WTC11 (cell line): ENCODE results near the gene MBD3L1. TPM values are rescaled to one million over a fixed set of nuclear protein-coding genes. Genes with fewer than 3 reads are reported as not detected.

Experiments
- ATAC-seq: fragments of 200-7000 bp; cut with Tn5 transposase; 2 replicates; pipeline ENCODE4 v1.10.0; 2021; ENCODE audit warnings: mild to moderate bottlenecking, moderate library complexity
- CTCF ChIA-PET: fragments of 300-600 bp; sonication (Branson Sonifier 250); formaldehyde crosslinking; loops from one replicate; lab custom pipeline; 2021; ENCODE audit warnings: antibody characterized with exemption; lab: Charles Lee
- POLR2A ChIA-PET: fragments of 350-600 bp; sonication (Branson Sonifier 250); formaldehyde crosslinking; loops from one replicate; lab custom pipeline; 2021; ENCODE audit warnings: antibody characterized with exemption; lab: Charles Lee
- DNase-seq: peaks from one replicate; pipeline ENCODE4 v3.0.0; 2021; ENCODE audit warnings: low spot score
- H3K27ac Mint-ChIP-seq: 2 replicates; pipeline ENCODE4 v1.8.0; 2021; ENCODE audit warnings: mixed read lengths
- H3K27me3 Mint-ChIP-seq: 2 replicates; pipeline ENCODE4 v1.8.0; 2021; ENCODE audit warnings: low read depth, mild to moderate bottlenecking, moderate library complexity, mixed read lengths
- H3K36me3 Mint-ChIP-seq: 2 replicates; pipeline ENCODE4 v1.8.0; 2021; ENCODE audit warnings: mixed read lengths
- H3K4me1 Mint-ChIP-seq: 2 replicates; pipeline ENCODE4 v1.8.0; 2022; ENCODE audit warnings: mixed read lengths
- H3K4me3 Mint-ChIP-seq: 2 replicates; pipeline ENCODE4 v1.8.0; 2021; ENCODE audit warnings: mild to moderate bottlenecking, moderate library complexity, mixed read lengths
- H3K9me3 Mint-ChIP-seq: 2 replicates; pipeline ENCODE4 v1.8.0; 2021; ENCODE audit warnings: mixed read lengths
- ATF6 ChIP-seq: sonication (generic); formaldehyde crosslinking; IDR thresholded peaks from 2 replicates; pipeline ENCODE4 v1.8.1; 2023; ENCODE audit warnings: mild to moderate bottlenecking, missing genetic modification reagents
- CBFB ChIP-seq: sonication (generic); formaldehyde crosslinking; IDR thresholded peaks from 2 replicates; pipeline ENCODE4 v1.8.1; 2022; ENCODE audit warnings: mild to moderate bottlenecking, low read depth, missing genetic modification reagents
- FOXJ3 ChIP-seq: sonication (generic); formaldehyde crosslinking; IDR thresholded peaks from 2 replicates; pipeline ENCODE4 v1.9.0; 2021; ENCODE audit warnings: missing genetic modification reagents, mild to moderate bottlenecking, borderline replicate concordance
- GTF2I ChIP-seq: fragments of 250-450 bp; sonication (Bioruptor Pico); conservative IDR thresholded peaks from 2 replicates; pipeline ENCODE4 v1.4.0; 2021; ENCODE audit warnings: mild to moderate bottlenecking
- HMGA2 ChIP-seq: fragments of 250-450 bp; sonication (Bioruptor Pico); IDR thresholded peaks from 2 replicates; pipeline ENCODE4 v1.4.0; 2021; ENCODE audit warnings: mild to moderate bottlenecking, moderate library complexity
- IRF1 ChIP-seq: sonication (generic); formaldehyde crosslinking; IDR thresholded peaks from 2 replicates; pipeline ENCODE4 v1.8.0; 2023; ENCODE audit warnings: missing genetic modification reagents
- IRF2 ChIP-seq: sonication (generic); formaldehyde crosslinking; IDR thresholded peaks from 2 replicates; pipeline ENCODE4 v1.8.0; 2022; ENCODE audit warnings: low read depth, missing genetic modification reagents, borderline replicate concordance
- MAX ChIP-seq: sonication (generic); formaldehyde crosslinking; IDR thresholded peaks from 2 replicates; pipeline ENCODE4 v1.8.0; 2022; ENCODE audit warnings: mild to moderate bottlenecking, missing genetic modification reagents
- MXD4 ChIP-seq: fragments of 250-450 bp; sonication (Bioruptor Pico); IDR thresholded peaks from 2 replicates; pipeline ENCODE4 v1.8.0; 2021; ENCODE audit warnings: mild to moderate bottlenecking, moderate library complexity, borderline replicate concordance
- NR1H2 ChIP-seq: sonication (generic); formaldehyde crosslinking; IDR thresholded peaks from 2 replicates; pipeline ENCODE4 v1.9.0; 2021; ENCODE audit warnings: mild to moderate bottlenecking, moderate library complexity, missing genetic modification reagents
- NR3C1 ChIP-seq: sonication (generic); formaldehyde crosslinking; conservative IDR thresholded peaks from 2 replicates; pipeline ENCODE4 v1.8.1; 2023; ENCODE audit warnings: low read depth, mild to moderate bottlenecking, missing genetic modification reagents
- RELA ChIP-seq: sonication (generic); formaldehyde crosslinking; IDR thresholded peaks from 2 replicates; pipeline ENCODE4 v1.8.1; 2022; ENCODE audit warnings: missing genetic modification reagents, mild to moderate bottlenecking, borderline replicate concordance
- RORB ChIP-seq: fragments of 250-450 bp; sonication (Bioruptor Pico); IDR thresholded peaks from 2 replicates; pipeline ENCODE4 v1.9.0; 2021; ENCODE audit warnings: mild to moderate bottlenecking
- SOX15 ChIP-seq: fragments of 250-450 bp; sonication (Bioruptor Pico); IDR thresholded peaks from 2 replicates; pipeline ENCODE4 v1.9.0; 2021; ENCODE audit warnings: mild to moderate bottlenecking
- ZBTB21 ChIP-seq: sonication (generic); formaldehyde crosslinking; IDR thresholded peaks from 2 replicates; pipeline ENCODE4 v1.8.1; 2023; ENCODE audit warnings: mild to moderate bottlenecking, missing genetic modification reagents, borderline replicate concordance
- ZNF138 ChIP-seq: sonication (generic); formaldehyde crosslinking; conservative IDR thresholded peaks from 2 replicates; pipeline ENCODE4 v1.8.1; 2022; ENCODE audit warnings: mild to moderate bottlenecking, moderate library complexity, missing genetic modification reagents
- ZNF219 ChIP-seq: sonication (generic); formaldehyde crosslinking; IDR thresholded peaks from 2 replicates; pipeline ENCODE4 v1.8.0; 2023; ENCODE audit warnings: missing genetic modification reagents, mild to moderate bottlenecking, borderline replicate concordance
- ZNF317 ChIP-seq: sonication (generic); formaldehyde crosslinking; IDR thresholded peaks from 2 replicates; pipeline ENCODE4 v1.8.1; 2023; ENCODE audit warnings: low read depth, mild to moderate bottlenecking, moderate library complexity, missing genetic modification reagents, borderline replicate concordance
- ZNF671 ChIP-seq: fragments of 250-450 bp; sonication (Bioruptor Pico); IDR thresholded peaks from 2 replicates; pipeline ENCODE4 v1.8.0; 2021; ENCODE audit warnings: mild to moderate bottlenecking
- total RNA-seq: library from RNA; stranded (reverse); gene quantifications from 3 replicates; pipeline ENCODE4 v1.2.3, GENCODE V29; 2021
- TF ChIP-seq, protein P1 (sequence below): sonication (generic); formaldehyde crosslinking; IDR thresholded peaks from 2 replicates; pipeline ENCODE4 v1.8.1; 2022; ENCODE audit warnings: low read depth, mild to moderate bottlenecking, moderate library complexity, missing genetic modification reagents, borderline replicate concordance
- TF ChIP-seq, protein P2 (sequence below): fragments of 250-450 bp; sonication (Bioruptor Pico); IDR thresholded peaks from 2 replicates; pipeline ENCODE4 v1.8.0; 2021; ENCODE audit warnings: mild to moderate bottlenecking
- TF ChIP-seq, protein P3 (sequence below): sonication (generic); formaldehyde crosslinking; conservative IDR thresholded peaks from 2 replicates; pipeline ENCODE4 v1.8.1; 2022; ENCODE audit warnings: mild to moderate bottlenecking, missing genetic modification reagents
- TF ChIP-seq, protein P4 (sequence below): fragments of 250-450 bp; sonication (Bioruptor Pico); IDR thresholded peaks from 2 replicates; pipeline ENCODE4 v2.1.2; 2022; ENCODE audit warnings: mild to moderate bottlenecking, moderate library complexity
- TF ChIP-seq, protein P5 (sequence below): sonication (generic); formaldehyde crosslinking; IDR thresholded peaks from 2 replicates; pipeline ENCODE4 v1.8.1; 2023; ENCODE audit warnings: mild to moderate bottlenecking, moderate library complexity, missing genetic modification reagents

The MBD3L1 gene
- total RNA-seq, 1 experiment from 2014 or later: not detected

GRCh38 chr19:8835877-8836276, 3.7 kb downstream of the MBD3L1 start:
- CTCF ChIA-PET: no interaction called here
- H3K36me3 Mint-ChIP-seq: peaks cover 68% of the 10 kb centered on the region
- TF ChIP-seq HMGA2 (CRISPR knock-in tag) (no peak), ZNF317 (CRISPR knock-in tag) (no peak), MAX (CRISPR knock-in tag) (no peak), MXD4 (no peak), IRF2 (CRISPR knock-in tag) (no peak)
- TF ChIP-seq, protein P1, sequence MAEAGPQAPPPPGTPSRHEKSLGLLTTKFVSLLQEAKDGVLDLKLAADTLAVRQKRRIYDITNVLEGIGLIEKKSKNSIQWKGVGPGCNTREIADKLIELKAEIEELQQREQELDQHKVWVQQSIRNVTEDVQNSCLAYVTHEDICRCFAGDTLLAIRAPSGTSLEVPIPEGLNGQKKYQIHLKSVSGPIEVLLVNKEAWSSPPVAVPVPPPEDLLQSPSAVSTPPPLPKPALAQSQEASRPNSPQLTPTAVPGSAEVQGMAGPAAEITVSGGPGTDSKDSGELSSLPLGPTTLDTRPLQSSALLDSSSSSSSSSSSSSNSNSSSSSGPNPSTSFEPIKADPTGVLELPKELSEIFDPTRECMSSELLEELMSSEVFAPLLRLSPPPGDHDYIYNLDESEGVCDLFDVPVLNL (CRISPR knock-in tag): no peak
- TF ChIP-seq, protein P2, sequence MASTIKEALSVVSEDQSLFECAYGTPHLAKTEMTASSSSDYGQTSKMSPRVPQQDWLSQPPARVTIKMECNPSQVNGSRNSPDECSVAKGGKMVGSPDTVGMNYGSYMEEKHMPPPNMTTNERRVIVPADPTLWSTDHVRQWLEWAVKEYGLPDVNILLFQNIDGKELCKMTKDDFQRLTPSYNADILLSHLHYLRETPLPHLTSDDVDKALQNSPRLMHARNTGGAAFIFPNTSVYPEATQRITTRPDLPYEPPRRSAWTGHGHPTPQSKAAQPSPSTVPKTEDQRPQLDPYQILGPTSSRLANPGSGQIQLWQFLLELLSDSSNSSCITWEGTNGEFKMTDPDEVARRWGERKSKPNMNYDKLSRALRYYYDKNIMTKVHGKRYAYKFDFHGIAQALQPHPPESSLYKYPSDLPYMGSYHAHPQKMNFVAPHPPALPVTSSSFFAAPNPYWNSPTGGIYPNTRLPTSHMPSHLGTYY (CRISPR knock-in tag): no peak
- no peak overlapping the region for H3K27ac Mint-ChIP-seq
- DNase-seq: no peak
- H3K4me1 Mint-ChIP-seq: no peaks in the 10 kb centered on the region
- H3K27me3 Mint-ChIP-seq: peaks cover 13% of the 10 kb centered on the region
- ATAC-seq: no peak
- POLR2A ChIA-PET: no interaction called here
- peaks cover 76% of the 10 kb centered on the region for H3K9me3 Mint-ChIP-seq
- H3K4me3 Mint-ChIP-seq: no peak overlapping the region

DNA sequence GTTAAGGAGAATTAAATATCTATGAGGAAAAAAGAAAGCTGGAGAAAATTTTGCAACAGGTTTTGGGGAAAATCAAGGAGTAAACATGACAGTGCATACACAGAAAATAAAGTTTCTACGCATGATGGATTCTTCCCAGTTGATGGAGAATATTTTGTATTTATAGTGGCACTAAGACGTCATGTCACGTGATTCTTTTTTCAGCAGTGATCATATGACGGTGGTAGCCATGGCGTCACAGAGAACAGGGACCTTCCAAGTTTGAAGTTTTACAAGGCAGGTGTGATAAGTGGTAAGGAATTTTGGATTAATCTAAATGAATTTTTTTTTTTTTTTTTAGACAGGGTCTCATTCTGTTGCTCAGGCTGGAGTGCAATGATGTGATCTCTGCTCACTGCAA, 8.5 kb downstream of the MBD3L1 start:
- TF ChIP-seq GTF2I (CRISPR knock-in tag): no peak
- TF ChIP-seq SOX15 (CRISPR knock-in tag): no peak
- no peak for TF ChIP-seq NR3C1 (CRISPR knock-in tag)
- no peak for TF ChIP-seq CBFB (CRISPR knock-in tag)
- TF ChIP-seq NR1H2: no peak
- TF ChIP-seq FOXJ3: no peak
- no peak for TF ChIP-seq RORB (CRISPR knock-in tag)
- no peak for TF ChIP-seq ATF6 (CRISPR knock-in tag)
- TF ChIP-seq, protein P1 (CRISPR knock-in tag): no peak
- TF ChIP-seq HMGA2 (CRISPR knock-in tag): no peak
- no peak for TF ChIP-seq ZNF219 (CRISPR knock-in tag)
- TF ChIP-seq ZNF671: no peak
- TF ChIP-seq ZBTB21 (CRISPR knock-in tag): no peak
- no peak for TF ChIP-seq IRF1 (CRISPR knock-in tag)
- no peak for TF ChIP-seq ZNF138 (CRISPR knock-in tag)
- TF ChIP-seq, protein P3, sequence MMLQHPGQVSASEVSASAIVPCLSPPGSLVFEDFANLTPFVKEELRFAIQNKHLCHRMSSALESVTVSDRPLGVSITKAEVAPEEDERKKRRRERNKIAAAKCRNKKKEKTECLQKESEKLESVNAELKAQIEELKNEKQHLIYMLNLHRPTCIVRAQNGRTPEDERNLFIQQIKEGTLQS (CRISPR knock-in tag): no peak
- TF ChIP-seq RELA (CRISPR knock-in tag): no peak
- TF ChIP-seq, protein P4, sequence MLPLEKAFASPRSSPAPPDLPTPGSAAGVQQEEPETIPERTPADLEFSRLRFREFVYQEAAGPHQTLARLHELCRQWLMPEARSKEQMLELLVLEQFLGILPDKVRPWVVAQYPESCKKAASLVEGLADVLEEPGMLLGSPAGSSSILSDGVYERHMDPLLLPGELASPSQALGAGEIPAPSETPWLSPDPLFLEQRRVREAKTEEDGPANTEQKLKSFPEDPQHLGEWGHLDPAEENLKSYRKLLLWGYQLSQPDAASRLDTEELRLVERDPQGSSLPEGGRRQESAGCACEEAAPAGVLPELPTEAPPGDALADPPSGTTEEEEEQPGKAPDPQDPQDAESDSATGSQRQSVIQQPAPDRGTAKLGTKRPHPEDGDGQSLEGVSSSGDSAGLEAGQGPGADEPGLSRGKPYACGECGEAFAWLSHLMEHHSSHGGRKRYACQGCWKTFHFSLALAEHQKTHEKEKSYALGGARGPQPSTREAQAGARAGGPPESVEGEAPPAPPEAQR: no peak
- TF ChIP-seq, protein P5, sequence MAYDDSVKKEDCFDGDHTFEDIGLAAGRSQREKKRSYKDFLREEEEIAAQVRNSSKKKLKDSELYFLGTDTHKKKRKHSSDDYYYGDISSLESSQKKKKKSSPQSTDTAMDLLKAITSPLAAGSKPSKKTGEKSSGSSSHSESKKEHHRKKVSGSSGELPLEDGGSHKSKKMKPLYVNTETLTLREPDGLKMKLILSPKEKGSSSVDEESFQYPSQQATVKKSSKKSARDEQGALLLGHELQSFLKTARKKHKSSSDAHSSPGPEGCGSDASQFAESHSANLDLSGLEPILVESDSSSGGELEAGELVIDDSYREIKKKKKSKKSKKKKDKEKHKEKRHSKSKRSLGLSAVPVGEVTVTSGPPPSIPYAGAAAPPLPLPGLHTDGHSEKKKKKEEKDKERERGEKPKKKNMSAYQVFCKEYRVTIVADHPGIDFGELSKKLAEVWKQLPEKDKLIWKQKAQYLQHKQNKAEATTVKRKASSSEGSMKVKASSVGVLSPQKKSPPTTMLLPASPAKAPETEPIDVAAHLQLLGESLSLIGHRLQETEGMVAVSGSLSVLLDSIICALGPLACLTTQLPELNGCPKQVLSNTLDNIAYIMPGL (CRISPR knock-in tag): no peak
- Mint-ChIP-seq H3K27me3 (peaks cover 15% of the 10 kb centered on the region), H3K4me1 (no peaks in the 10 kb centered on the region), H3K27ac (no peak overlapping the region), H3K9me3 (peaks cover 76% of the 10 kb centered on the region), H3K36me3 (peaks cover 59% of the 10 kb centered on the region), H3K4me3 (no peak overlapping the region)
- ChIA-PET CTCF (no interaction called here), POLR2A (no interaction called here)
- no peak for DNase-seq
- ATAC-seq: no peak
